ENCODE measurements around the gene CACNA1B.

DNA sequence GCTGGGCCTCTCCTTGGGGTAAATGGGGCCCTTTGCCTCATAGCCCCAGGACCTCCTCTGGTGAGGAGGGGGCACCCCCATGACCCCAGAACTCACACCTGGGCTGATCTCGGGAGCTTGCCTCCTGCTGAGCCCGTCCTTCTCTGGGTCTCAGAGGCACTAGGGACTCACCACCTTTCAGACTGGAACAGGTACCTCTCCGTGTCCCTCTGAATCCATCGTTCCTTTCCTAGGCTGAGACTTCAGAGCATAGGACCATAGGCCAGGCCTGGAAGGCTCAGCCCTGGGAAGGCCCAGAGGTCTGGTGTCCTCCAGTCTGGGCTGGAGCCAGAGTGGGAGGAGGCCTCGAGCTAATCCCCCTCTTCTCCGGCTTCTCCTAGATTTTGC lies 97.9 kb downstream of the CACNA1B start:
- TF ChIP-seq, protein P1, sequence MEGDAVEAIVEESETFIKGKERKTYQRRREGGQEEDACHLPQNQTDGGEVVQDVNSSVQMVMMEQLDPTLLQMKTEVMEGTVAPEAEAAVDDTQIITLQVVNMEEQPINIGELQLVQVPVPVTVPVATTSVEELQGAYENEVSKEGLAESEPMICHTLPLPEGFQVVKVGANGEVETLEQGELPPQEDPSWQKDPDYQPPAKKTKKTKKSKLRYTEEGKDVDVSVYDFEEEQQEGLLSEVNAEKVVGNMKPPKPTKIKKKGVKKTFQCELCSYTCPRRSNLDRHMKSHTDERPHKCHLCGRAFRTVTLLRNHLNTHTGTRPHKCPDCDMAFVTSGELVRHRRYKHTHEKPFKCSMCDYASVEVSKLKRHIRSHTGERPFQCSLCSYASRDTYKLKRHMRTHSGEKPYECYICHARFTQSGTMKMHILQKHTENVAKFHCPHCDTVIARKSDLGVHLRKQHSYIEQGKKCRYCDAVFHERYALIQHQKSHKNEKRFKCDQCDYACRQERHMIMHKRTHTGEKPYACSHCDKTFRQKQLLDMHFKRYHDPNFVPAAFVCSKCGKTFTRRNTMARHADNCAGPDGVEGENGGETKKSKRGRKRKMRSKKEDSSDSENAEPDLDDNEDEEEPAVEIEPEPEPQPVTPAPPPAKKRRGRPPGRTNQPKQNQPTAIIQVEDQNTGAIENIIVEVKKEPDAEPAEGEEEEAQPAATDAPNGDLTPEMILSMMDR (conservative IDR thresholded peaks at IDR 0.05 in 1 of 2, IDR thresholded peaks at IDR 0.05 in 1 of 2; ENCODE audit: low read depth in 1 of 2, low read length in 2 of 2), result no peak
- no peak for TF ChIP-seq EZH2 (IDR thresholded peaks at IDR 0.05; ENCODE audit: low read length, missing control alignments)

Measured in fibroblast of lung (primary cell).